Measurements from ENCODE around the gene IRF8. TPM values are rescaled to one million over a fixed set of nuclear protein-coding genes. Genes with fewer than 3 reads are reported as not detected.

The IRF8 gene
- total and polyA plus RNA-seq, 2 of the 13 experiments (the other 11 are each of a cell fraction or from before 2014, with no cell fraction given) = not detected

DNA sequence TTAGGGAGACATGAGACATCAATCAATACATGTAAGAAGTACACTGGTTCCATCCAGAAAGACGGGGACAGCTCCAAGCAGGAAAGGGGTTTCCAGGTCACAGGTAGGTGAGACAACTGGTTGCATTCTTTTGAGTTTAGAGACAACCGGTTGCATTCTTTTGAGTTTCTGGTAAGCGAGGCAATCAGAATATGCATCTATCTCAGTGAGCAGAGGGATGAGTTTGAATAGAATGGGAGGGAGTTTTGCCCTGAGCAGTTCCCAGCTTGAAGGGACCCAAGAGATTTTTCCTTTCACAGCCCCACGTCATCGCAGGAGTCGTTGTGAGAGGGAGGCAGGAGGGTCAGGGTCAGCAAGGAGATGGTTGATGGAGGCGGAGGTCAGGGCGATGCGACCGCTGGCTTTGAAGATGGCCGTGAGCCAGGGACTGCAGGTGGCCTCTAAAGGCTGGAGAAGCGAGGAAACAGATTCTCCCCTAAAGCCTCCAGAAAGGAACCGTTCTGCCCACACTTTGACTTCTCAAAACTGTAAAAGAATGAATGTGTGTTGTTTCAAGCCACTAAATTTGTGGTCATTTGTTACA lies 36.5 kb downstream of the IRF8 start:
- Histone ChIP-seq H3K4me2 (ENCODE audit: low read depth, low read length) (no peak overlapping the region), H3K9me3 (ENCODE audit: low read length) (no peaks in the 10 kb centered on the region), H3K4me1 (ENCODE audit: insufficient read depth, low read length) (peaks cover 12% of the 10 kb centered on the region), H3K4me3 (replicated peaks in 1 of 3; ENCODE audit: insufficient read depth in 1 of 3, low read depth in 2 of 3, low read length in 3 of 3) (no peak overlapping the region), H3K27ac (ENCODE audit: extremely low read length, insufficient read depth, low read length) (no peak overlapping the region), H3K27me3 (ENCODE audit: control insufficient read depth in 1 of 2, insufficient read depth in 2 of 2, low read length in 2 of 2) (peaks cover 6 to 29% of the 10 kb centered on the region in 2 experiments; a peak in 3 of 5 replicates), H4K20me1 (ENCODE audit: insufficient read depth, low read length) (no peaks in the 10 kb centered on the region), H2AFZ (ENCODE audit: low read length) (no peak overlapping the region), H3K79me2 (ENCODE audit: insufficient read depth, low read length) (no peaks in the 10 kb centered on the region), H3K9ac (ENCODE audit: insufficient read depth, low read depth, low read length) (no peak overlapping the region), H3K36me3 (replicated peaks in 1 of 2; ENCODE audit: control insufficient read depth in 1 of 2, insufficient read depth in 2 of 2, low read length in 2 of 2) (no peaks in the 10 kb centered on the region)
- DNase-seq (ENCODE audit: low spot score) (no peak), FAIRE-seq (no peak), ATAC-seq (no peak)
- intact Hi-C loops (cut with micrococcal nuclease; ENCODE audit: unreplicated experiment) (no loop called here), in situ Hi-C loops (cut with HindIII; ENCODE audit: extremely low pct_ligation_motif_present, low pct_unique_long_range_greater_than_20kb) (no loop called here)
- ChIA-PET POLR2A (no interaction called here), CTCF (ENCODE audit: low intra/inter-chr PET ratio, low total read pairs) (no interaction called here)
- BruUV-seq (replicated peaks) = no TSS peak
- TF ChIP-seq, protein P1, sequence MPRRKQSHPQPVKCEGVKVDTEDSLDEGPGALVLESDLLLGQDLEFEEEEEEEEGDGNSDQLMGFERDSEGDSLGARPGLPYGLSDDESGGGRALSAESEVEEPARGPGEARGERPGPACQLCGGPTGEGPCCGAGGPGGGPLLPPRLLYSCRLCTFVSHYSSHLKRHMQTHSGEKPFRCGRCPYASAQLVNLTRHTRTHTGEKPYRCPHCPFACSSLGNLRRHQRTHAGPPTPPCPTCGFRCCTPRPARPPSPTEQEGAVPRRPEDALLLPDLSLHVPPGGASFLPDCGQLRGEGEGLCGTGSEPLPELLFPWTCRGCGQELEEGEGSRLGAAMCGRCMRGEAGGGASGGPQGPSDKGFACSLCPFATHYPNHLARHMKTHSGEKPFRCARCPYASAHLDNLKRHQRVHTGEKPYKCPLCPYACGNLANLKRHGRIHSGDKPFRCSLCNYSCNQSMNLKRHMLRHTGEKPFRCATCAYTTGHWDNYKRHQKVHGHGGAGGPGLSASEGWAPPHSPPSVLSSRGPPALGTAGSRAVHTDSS (CRISPR knock-in tag; conservative IDR thresholded peaks at IDR 0.05) = no peak
- TF ChIP-seq ZNF605 (CRISPR knock-in tag; IDR thresholded peaks at IDR 0.05) (no peak), KDM1A (CRISPR knock-in tag; IDR thresholded peaks at IDR 0.05) (no peak), NFYC (CRISPR knock-in tag; IDR thresholded peaks at IDR 0.05) (no peak)
- WGBS (ENCODE audit: low lambda C conversion rate) = 60% methylated on average over 13 of the region's 13 CpGs

DNA sequence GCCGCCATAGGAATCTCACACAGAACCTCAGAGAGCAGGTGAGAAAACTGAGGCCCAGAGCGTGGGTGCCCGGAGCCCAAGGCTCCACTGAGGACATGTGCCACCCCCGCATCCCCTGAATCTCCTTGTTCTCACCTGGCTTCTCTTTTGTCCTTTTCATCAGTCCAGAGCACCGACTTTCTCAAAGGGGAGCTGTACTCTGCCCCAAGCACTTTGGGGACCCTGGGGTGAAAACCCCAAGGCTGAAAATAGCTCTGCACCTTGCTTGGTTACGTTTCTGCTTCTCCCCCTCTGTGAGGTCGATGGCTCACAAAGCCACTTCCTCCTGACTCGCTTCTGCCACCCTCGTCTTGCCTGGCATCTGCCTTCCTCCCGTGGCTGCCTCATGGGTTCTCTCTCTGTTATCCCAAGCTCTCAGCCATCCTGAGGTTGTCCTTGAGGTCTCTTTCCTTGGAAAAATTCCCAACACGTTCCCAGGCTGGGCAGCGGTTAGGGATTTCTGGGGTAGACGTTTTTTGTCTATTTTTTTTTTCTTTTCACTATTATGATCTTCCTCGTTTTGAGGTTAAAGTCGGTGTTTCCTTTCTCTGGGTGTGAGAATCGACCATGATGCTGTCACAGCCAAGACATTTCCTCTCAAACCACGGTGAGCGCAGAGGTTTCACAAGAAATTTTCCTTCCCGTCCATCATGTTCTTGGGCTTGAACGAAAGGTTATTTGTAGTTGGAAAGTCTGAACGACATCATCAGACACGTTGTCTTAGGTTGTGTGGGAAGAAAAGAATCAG lies 37.2 kb downstream of the IRF8 start:
- Histone ChIP-seq H3K36me3 (replicated peaks in 1 of 2; ENCODE audit: control insufficient read depth in 1 of 2, insufficient read depth in 2 of 2, low read length in 2 of 2) (no peaks in the 10 kb centered on the region), H3K9me3 (ENCODE audit: low read length) (no peaks in the 10 kb centered on the region), H3K27me3 (ENCODE audit: control insufficient read depth in 1 of 2, insufficient read depth in 2 of 2, low read length in 2 of 2) (peaks cover 3 to 29% of the 10 kb centered on the region in 2 experiments; a peak in 3 of 5 replicates), H2AFZ (ENCODE audit: low read length) (no peak overlapping the region), H3K4me2 (ENCODE audit: low read depth, low read length) (no peak overlapping the region), H4K20me1 (ENCODE audit: insufficient read depth, low read length) (no peaks in the 10 kb centered on the region), H3K4me3 (replicated peaks in 1 of 3; ENCODE audit: insufficient read depth in 1 of 3, low read depth in 2 of 3, low read length in 3 of 3) (no peak overlapping the region), H3K79me2 (ENCODE audit: insufficient read depth, low read length) (no peaks in the 10 kb centered on the region), H3K9ac (ENCODE audit: insufficient read depth, low read depth, low read length) (no peak overlapping the region), H3K27ac (ENCODE audit: extremely low read length, insufficient read depth, low read length) (no peak overlapping the region), H3K4me1 (ENCODE audit: insufficient read depth, low read length) (peaks cover 18% of the 10 kb centered on the region)
- 36% methylated on average over 22 of the region's 22 CpGs for WGBS (ENCODE audit: low lambda C conversion rate)
- ChIA-PET CTCF (ENCODE audit: low intra/inter-chr PET ratio, low total read pairs) (no interaction called here), POLR2A (no interaction called here)
- no peak for TF ChIP-seq ZNF33A (CRISPR knock-in tag; IDR thresholded peaks at IDR 0.05; ENCODE audit: borderline replicate concordance)
- DNase-seq (ENCODE audit: low spot score) (no peak), ATAC-seq (no peak), FAIRE-seq (no peak)
- BruUV-seq (replicated peaks) = no TSS peak
- in situ Hi-C loops (cut with HindIII; ENCODE audit: extremely low pct_ligation_motif_present, low pct_unique_long_range_greater_than_20kb) (no loop called here), intact Hi-C loops (cut with micrococcal nuclease; ENCODE audit: unreplicated experiment) (no loop called here)

Data from HepG2 (cell line).